Colonic mucosa (tissue), 4 donors: ENCODE results near the gene MFNG. TPM values are rescaled to one million over a fixed set of nuclear protein-coding genes. Genes with fewer than 3 reads are reported as not detected.

Experiments used
- DNase-seq: peaks from one replicate; pipeline ENCODE4 v3.0.0-alpha.2; 2020
- H3K27ac ChIP-seq: fragments of 200-600 bp; one replicate; pipeline ENCODE4 v1.8.0; 2021
- H3K27me3 ChIP-seq: fragments of 200-600 bp; one replicate; pipeline ENCODE4 v1.8.0; 2021
- H3K36me3 ChIP-seq: fragments of 200-600 bp; one replicate; pipeline ENCODE4 v1.8.0; 2021
- H3K4me1 ChIP-seq: fragments of 200-600 bp; one replicate; pipeline ENCODE4 v1.8.0; 2021; ENCODE audit warnings: mild to moderate bottlenecking
- H3K4me3 ChIP-seq: fragments of 200-600 bp; one replicate; pipeline ENCODE4 v1.8.0; 2021
- H3K9ac ChIP-seq, 2 donors: one replicate each; pipeline ENCODE4 v1.7.0; 2013; ENCODE audit warnings: control low read depth in 2 of 2, low read depth in 2 of 2, low read length in 2 of 2
- H3K9me3 ChIP-seq: fragments of 200-600 bp; one replicate; pipeline ENCODE4 v1.8.0; 2021
- intact Hi-C: fragments of 100-400 bp; cut with DNase I; formaldehyde crosslinking; loops from one replicate; pipeline ENCODE4 v1.14.1; 2022
- total RNA-seq, 2 donors: library from RNA; stranded (reverse); fragmentation: NEBNext Ultra II Directional in 1 of 2; extraction: Animal tissue kit (Norgen Biotek cat#: 25700) in 1 of 2; gene quantifications; one replicate each; pipeline ENCODE4 v1.2.1, GENCODE V29; 2021
- TF ChIP-seq, protein P1 (sequence below): fragments of 200-600 bp; IDR thresholded peaks from one replicate; pipeline ENCODE4 v1.8.0; 2022; ENCODE audit warnings: antibody characterized with exemption, mild to moderate bottlenecking
- donor health status: healthy.
- donor health status: DM: no; HTN: no; CAD: no.
- donor health status: DM: no; HTN: no; CAD: no.

Gene MFNG
- total RNA-seq, 2 donors from 2014 or later, result 6.5 to 10.7 TPM

DNA sequence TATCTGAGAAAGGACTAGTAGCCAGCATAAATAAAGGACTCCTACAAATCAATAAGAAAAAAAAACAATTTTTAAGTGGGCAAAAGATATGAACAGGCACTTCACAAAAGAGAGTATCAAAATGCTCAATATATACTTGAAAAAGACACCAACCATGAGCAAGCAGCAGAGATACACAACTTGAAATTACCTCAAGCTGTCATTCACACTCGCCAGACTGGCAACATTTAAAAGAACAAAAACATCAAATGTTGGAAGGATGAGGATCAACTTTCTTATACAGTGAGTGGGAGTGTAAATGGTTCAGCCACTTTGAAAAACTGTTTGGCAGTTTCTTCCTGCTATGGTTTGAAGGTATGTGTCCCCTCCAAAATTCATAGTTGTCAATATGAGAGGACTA, 35.0 kb downstream of the MFNG start:
- H3K27me3 ChIP-seq, result no peaks in the 10 kb centered on the region
- no peak overlapping the region for H3K9ac ChIP-seq
- H3K36me3 ChIP-seq, result no peaks in the 10 kb centered on the region
- TF ChIP-seq, protein P1, sequence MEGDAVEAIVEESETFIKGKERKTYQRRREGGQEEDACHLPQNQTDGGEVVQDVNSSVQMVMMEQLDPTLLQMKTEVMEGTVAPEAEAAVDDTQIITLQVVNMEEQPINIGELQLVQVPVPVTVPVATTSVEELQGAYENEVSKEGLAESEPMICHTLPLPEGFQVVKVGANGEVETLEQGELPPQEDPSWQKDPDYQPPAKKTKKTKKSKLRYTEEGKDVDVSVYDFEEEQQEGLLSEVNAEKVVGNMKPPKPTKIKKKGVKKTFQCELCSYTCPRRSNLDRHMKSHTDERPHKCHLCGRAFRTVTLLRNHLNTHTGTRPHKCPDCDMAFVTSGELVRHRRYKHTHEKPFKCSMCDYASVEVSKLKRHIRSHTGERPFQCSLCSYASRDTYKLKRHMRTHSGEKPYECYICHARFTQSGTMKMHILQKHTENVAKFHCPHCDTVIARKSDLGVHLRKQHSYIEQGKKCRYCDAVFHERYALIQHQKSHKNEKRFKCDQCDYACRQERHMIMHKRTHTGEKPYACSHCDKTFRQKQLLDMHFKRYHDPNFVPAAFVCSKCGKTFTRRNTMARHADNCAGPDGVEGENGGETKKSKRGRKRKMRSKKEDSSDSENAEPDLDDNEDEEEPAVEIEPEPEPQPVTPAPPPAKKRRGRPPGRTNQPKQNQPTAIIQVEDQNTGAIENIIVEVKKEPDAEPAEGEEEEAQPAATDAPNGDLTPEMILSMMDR, result no peak
- no peak overlapping the region for H3K4me3 ChIP-seq
- no peaks in the 10 kb centered on the region for H3K4me1 ChIP-seq
- no peaks in the 10 kb centered on the region for H3K9me3 ChIP-seq
- DNase-seq, result no peak
- intact Hi-C loops, result no loop called here
- H3K27ac ChIP-seq, result no peak overlapping the region

DNA sequence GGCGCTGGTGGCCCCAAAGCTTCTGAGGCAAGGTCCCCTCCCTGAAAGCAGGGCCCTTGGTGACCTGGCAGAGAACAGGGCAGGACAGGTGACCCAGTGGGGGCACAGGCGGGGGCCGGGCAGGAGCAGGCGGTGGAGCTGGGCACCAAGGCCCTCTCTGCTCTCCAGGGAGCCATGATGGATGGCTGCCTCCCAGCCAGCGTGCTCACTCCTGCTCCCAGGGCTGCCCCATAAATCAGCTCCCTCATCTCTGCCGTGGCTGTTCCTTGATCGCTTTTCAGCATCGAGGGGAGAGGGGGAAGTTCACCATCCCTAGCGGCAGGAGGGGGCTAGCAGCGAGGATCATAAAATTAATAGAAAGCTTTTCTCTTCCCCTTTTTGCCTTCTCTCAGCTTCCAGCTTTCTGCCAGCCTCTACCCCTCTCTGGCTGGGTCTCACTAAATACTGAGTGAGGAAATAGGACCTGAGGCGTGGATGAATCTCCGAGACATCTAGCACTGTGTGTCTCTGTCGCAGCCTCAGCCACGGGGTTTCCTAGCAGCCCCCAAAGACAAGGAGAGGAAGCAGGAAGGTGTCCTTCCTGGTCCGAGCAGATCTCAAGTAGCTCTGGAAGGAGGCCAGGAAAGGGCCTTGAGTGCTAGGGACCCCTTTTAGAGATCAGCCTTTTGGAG, 36.7 kb downstream of the MFNG start:
- TF ChIP-seq, protein P1, result no peak
- H3K9me3 ChIP-seq, result no peaks in the 10 kb centered on the region
- H3K27me3 ChIP-seq, result no peaks in the 10 kb centered on the region
- H3K4me1 ChIP-seq, result no peaks in the 10 kb centered on the region
- intact Hi-C loops, result no loop called here
- H3K9ac ChIP-seq, result no peak overlapping the region
- DNase-seq, result no peak
- no peak overlapping the region for H3K27ac ChIP-seq
- no peaks in the 10 kb centered on the region for H3K36me3 ChIP-seq
- H3K4me3 ChIP-seq, result no peak overlapping the region

DNA sequence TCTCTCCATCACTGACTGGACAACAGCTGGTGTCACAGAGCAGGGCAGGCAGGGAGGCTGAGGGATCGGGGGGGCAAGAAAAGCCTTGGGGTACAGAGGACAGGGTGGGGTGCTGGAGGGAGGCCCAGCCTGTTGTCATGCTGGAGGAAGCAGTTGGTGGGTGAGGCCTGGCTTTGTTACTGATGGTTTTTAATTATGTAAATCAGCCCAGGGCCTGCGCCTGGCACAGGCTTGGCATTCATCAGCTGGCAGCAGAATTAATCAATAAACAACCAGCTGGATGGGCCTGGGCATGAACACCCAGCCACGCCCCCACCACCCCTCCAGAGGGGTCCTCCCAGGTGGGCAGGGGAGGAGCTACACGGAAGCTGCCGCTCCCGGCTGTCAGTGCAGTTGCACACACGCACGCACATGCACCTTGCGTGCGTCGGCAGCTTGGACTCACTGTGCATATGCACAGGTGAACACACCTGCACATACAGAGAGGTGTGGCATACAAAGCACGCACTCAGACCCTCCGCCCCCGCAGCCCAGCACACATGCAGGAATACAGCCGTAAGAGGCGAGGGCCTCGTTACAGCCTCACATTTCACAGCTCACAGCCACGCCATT, 37.6 kb downstream of the MFNG start:
- DNase-seq, result no peak
- Histone ChIP-seq H3K36me3 (no peaks in the 10 kb centered on the region), H3K9ac (no peak overlapping the region), H3K4me3 (no peak overlapping the region), H3K27me3 (no peaks in the 10 kb centered on the region), H3K9me3 (no peaks in the 10 kb centered on the region), H3K4me1 (no peaks in the 10 kb centered on the region), H3K27ac (no peak overlapping the region)
- intact Hi-C loops, result no loop called here
- TF ChIP-seq, protein P1, result no peak

DNA sequence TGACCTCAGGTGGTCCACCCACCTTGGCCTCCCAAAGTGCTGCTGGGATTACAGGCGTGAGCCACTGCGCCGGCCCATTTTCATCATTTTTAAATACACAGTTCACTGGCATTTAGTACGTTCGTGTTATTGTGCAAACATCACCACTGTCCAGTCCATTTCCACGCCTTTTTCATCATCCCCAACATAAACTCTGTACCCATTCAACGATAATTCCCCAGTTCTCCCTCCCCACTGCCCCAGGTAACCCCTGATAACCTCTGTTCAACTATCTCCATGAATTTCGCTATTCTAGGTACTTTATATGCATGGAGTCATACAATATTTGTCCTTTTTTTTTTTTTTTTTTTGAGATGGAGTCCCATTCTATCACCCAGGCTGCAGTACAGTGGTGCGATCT, 40.7 kb downstream of the MFNG start:
- H3K4me3 ChIP-seq, result no peak overlapping the region
- DNase-seq, result no peak
- intact Hi-C loops, result no loop called here
- no peak overlapping the region for H3K27ac ChIP-seq
- H3K9me3 ChIP-seq, result no peaks in the 10 kb centered on the region
- H3K4me1 ChIP-seq, result no peaks in the 10 kb centered on the region
- TF ChIP-seq, protein P1, result no peak
- no peaks in the 10 kb centered on the region for H3K36me3 ChIP-seq
- no peaks in the 10 kb centered on the region for H3K27me3 ChIP-seq
- H3K9ac ChIP-seq, result no peak overlapping the region

- Histone ChIP-seq H3K27ac (no peak overlapping the region), H3K9ac (no peak overlapping the region), H3K27me3 (no peaks in the 10 kb centered on the region), H3K9me3 (no peaks in the 10 kb centered on the region), H3K36me3 (no peaks in the 10 kb centered on the region), H3K4me1 (no peaks in the 10 kb centered on the region), H3K4me3 (no peak overlapping the region)
- TF ChIP-seq, protein P1, result no peak
- intact Hi-C loops, result no loop called here
- no peak for DNase-seq
Observed at GRCh38 chr22:37443977-37444376, 42.2 kb downstream of the MFNG start.
